Choroid plexus epithelial cell (primary cell): ENCODE data around the gene PON1.

Experiments
- DNase-seq: peaks from one replicate; pipeline ENCODE4 v3.0.0-alpha.2; 2010; ENCODE audit warnings: low read depth
- H3K4me3 ChIP-seq: 2 replicates; pipeline ENCODE4 v1.5.1; 2011; ENCODE audit warnings: low read depth, mild to moderate bottlenecking, control low read depth, low read length, moderate library complexity
- TF ChIP-seq, protein P1 (sequence below): conservative IDR thresholded peaks from 2 replicates; pipeline ENCODE4 v1.5.1; 2011; ENCODE audit warnings: low read depth, mild to moderate bottlenecking, control low read depth, inconsistent platforms, low read length, moderate library complexity

The PON1 gene

GRCh38 chr7:95324431-95324830 is at the start of gene PON1:
Gene PON1 (minus strand): TSS chr7:95324532. CDS start chr7:95324475, 57 bp downstream.
- DNase-seq: no peak
- TF ChIP-seq, protein P1, sequence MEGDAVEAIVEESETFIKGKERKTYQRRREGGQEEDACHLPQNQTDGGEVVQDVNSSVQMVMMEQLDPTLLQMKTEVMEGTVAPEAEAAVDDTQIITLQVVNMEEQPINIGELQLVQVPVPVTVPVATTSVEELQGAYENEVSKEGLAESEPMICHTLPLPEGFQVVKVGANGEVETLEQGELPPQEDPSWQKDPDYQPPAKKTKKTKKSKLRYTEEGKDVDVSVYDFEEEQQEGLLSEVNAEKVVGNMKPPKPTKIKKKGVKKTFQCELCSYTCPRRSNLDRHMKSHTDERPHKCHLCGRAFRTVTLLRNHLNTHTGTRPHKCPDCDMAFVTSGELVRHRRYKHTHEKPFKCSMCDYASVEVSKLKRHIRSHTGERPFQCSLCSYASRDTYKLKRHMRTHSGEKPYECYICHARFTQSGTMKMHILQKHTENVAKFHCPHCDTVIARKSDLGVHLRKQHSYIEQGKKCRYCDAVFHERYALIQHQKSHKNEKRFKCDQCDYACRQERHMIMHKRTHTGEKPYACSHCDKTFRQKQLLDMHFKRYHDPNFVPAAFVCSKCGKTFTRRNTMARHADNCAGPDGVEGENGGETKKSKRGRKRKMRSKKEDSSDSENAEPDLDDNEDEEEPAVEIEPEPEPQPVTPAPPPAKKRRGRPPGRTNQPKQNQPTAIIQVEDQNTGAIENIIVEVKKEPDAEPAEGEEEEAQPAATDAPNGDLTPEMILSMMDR: no peak
- no peak within 1 kb of the TSS for H3K4me3 ChIP-seq

- TF ChIP-seq, protein P1: no peak
- no peak overlapping the region for H3K4me3 ChIP-seq
- DNase-seq: no peak
Observed at GRCh38 chr7:95373323-95373722, 49.0 kb upstream of the PON1 start.

GRCh38 chr7:95368235-95368634 is 43.9 kb upstream of the PON1 start:
- H3K4me3 ChIP-seq: no peak overlapping the region
- TF ChIP-seq, protein P1: no peak
- DNase-seq: no peak

- DNase-seq: no peak
- TF ChIP-seq, protein P1: no peak
- H3K4me3 ChIP-seq: no peak overlapping the region
Observed at GRCh38 chr7:95367606-95368005, 43.3 kb upstream of the PON1 start.

DNA sequence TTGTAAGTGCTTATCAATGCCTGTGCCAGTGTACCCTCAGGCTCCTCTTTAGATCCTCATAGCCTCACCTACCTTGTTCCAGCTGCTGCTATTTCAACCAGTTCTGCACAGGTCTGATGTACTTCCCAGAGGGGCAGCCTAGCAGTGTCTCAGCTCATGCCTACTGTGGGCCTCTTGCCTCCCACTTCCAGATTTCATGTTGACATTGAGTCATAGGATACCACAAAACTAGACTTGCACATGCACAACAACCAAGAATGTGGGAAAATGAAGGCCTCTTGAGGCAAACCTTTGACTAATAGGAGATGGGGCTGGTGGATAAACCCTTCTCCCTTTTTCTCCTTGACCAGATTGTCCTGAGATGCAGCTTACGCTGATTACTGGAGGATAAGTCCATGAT is 40.8 kb upstream of the PON1 start:
- H3K4me3 ChIP-seq: no peak overlapping the region
- DNase-seq: no peak
- TF ChIP-seq, protein P1: no peak

- TF ChIP-seq, protein P1: peak; percentile 57
- peak; percentile 44 for DNase-seq
- no peak overlapping the region for H3K4me3 ChIP-seq
Observed at GRCh38 chr7:95357623-95358022, 33.3 kb upstream of the PON1 start.

GRCh38 chr7:95342642-95343307 is 18.4 kb upstream of the PON1 start:
- H3K4me3 ChIP-seq: no peak overlapping the region
- TF ChIP-seq, protein P1: peak; percentile 43
- DNase-seq: peak; percentile 25
